Measurements from ENCODE around the gene TMEM263.
"Not testable (repeated sequence)": the region's sequence is repeated elsewhere in the genome, so short reads cannot be mapped to it uniquely, and the experiment has no call there.

TMEM263 gene

GRCh38 chr12:106955377-106956047, at the start of gene TMEM263:
Gene TMEM263 (plus strand): TSS chr12:106955907. CDS start chr12:106967117, 11,210 bp downstream.
- peak; percentile 95 for DNase-seq
- TF ChIP-seq GATA1 (IDR thresholded peaks at IDR 0.05; ENCODE audit: low read depth, low read length) (no peak), POLR2A (IDR thresholded peaks at IDR 0.05; ENCODE audit: low read length) (peak; percentile 51)

GRCh38 chr12:106906715-106907114, 49.0 kb upstream of the TMEM263 start:
- TF ChIP-seq POLR2A (IDR thresholded peaks at IDR 0.05; ENCODE audit: low read length) = no peak
- TF ChIP-seq GATA1 (IDR thresholded peaks at IDR 0.05; ENCODE audit: low read depth, low read length) = no peak
- DNase-seq = no peak

- no peak for DNase-seq
- TF ChIP-seq POLR2A (IDR thresholded peaks at IDR 0.05; ENCODE audit: low read length) = no peak
- TF ChIP-seq GATA1 (IDR thresholded peaks at IDR 0.05; ENCODE audit: low read depth, low read length) = no peak
Measured at GRCh38 chr12:106907411-106907810, 48.3 kb upstream of the TMEM263 start.

- DNase-seq = no peak
Measured at GRCh38 chr12:106907846-106908245, 47.9 kb upstream of the TMEM263 start.

DNA sequence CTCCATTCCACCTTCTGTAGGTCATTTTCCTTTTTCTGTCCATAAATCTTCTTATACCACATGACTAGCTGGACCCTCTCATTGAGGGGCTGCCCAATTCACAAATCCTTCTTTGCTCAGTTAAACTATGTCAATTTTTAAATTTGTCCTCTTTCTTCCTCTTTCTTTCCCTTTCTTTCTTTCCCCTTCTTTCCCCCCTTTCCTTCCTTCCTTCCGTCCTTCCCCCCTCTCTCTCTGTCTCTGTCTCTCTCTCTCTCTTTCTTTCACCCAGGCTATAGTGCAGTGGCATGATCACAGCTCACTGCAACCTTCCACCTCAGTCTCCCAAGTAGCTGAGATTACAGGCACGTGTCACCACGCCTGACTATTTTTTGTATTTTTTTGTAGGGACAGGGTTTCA, 47.1 kb upstream of the TMEM263 start:
- no peak for DNase-seq

More at GRCh38 chr12:106907846-106908245, 47.9 kb upstream of the TMEM263 start:
- TF ChIP-seq POLR2A (IDR thresholded peaks at IDR 0.05; ENCODE audit: low read length) (no peak), GATA1 (IDR thresholded peaks at IDR 0.05; ENCODE audit: low read depth, low read length) (no peak)

DNA sequence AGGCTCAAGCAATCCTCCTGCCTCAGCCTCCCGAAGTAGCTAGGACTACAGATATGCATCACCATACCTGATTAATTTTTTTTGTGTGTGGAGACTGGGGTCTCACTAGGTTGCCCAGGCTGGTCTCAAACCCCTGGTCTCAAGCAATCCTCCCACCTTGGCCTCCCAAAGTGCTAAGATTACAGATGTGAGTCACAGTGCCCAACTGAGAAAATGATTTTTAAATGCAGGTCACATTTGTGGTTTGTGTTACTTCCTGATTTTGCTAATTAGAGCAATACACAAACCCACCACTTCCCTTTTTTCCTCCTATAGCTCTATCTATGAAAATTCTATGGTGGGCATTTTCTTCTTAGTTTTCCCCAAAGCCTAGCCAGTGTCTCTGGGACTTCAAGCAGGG, 45.5 kb upstream of the TMEM263 start:
- TF ChIP-seq GATA1 (IDR thresholded peaks at IDR 0.05; ENCODE audit: low read depth, low read length) = no peak
- no peak for DNase-seq

More for the DNA sequence above, 47.1 kb upstream of the TMEM263 start:
- TF ChIP-seq GATA1 (IDR thresholded peaks at IDR 0.05; ENCODE audit: low read depth, low read length) (no peak), POLR2A (IDR thresholded peaks at IDR 0.05; ENCODE audit: low read length) (no peak)

GRCh38 chr12:106911581-106911980, 44.1 kb upstream of the TMEM263 start:
- TF ChIP-seq GATA1 (IDR thresholded peaks at IDR 0.05; ENCODE audit: low read depth, low read length) = no peak
- TF ChIP-seq POLR2A (IDR thresholded peaks at IDR 0.05; ENCODE audit: low read length) = no peak
- no peak for DNase-seq

- TF ChIP-seq POLR2A (IDR thresholded peaks at IDR 0.05; ENCODE audit: low read length) (no peak), GATA1 (IDR thresholded peaks at IDR 0.05; ENCODE audit: low read depth, low read length) (no peak)
- no peak for DNase-seq
Measured at GRCh38 chr12:106913456-106913855, 42.3 kb upstream of the TMEM263 start.

DNA sequence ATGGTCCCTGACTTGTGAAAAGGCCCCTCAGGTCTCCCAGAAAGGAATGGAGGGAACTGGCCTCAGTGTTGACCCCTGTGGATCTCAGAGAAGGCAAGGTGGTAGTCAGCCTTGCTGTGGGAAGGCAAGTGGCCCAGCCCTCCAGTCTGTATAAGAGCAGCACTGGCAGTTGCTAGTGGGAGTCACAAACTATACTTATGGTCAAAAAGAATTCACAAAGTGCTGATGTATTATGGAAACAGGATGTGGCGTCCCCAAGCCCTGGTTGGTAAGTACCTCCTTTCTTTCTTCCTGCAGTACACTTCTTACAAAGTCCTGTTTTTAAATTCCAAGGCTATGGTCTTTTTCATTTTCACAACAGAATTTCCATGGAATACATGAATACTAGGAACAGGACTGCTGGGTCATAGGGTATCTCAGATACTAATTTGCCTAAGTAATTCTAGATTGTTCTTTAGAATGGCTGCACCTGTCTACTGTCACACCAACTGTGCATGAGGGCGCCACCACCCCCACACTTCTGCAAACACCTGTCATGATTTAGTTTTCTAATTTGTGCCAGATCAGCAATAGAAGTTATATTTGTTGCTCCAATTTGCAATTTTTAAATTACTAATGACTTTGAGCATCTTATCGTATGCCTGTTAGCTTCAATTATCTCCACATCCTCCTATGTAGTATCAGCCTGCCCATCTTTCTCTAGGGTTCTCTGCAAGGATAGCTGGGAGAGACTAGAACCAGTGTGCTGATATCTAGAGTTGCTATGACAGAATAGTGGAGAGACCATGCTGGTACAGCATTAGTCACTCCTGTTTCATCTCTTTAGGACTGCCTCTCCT, 40.7 kb upstream of the TMEM263 start:
- TF ChIP-seq POLR2A (IDR thresholded peaks at IDR 0.05; ENCODE audit: low read length) (no peak), GATA1 (IDR thresholded peaks at IDR 0.05; ENCODE audit: low read depth, low read length) (no peak)
- DNase-seq = no peak

DNA sequence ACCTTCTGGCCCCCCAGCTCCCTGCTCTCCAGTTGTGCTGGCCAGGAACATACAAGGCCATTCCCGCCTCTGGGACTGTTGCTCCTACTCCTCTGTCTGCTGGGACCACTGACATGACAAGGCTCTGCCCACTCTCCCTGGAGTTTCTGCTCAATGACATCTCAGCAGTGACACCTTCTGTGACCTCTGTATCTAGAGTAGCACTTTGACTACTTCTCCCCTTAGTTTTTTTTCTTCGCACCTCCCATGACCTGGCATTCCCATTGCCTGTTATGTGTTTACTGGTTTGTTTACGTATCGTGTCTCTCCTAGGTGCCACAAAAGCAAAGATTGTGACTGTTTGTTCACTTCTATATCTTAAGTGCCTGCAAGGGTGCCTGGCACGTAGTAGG, 40.1 kb upstream of the TMEM263 start:
- no peak for DNase-seq
- no peak for TF ChIP-seq POLR2A (IDR thresholded peaks at IDR 0.05; ENCODE audit: low read length)

- DNase-seq = peak in 1 of 2 experiments; percentile 32
- no peak for TF ChIP-seq POLR2A (IDR thresholded peaks at IDR 0.05; ENCODE audit: low read length)
- TF ChIP-seq GATA1 (IDR thresholded peaks at IDR 0.05; ENCODE audit: low read depth, low read length) = no peak
Measured at GRCh38 chr12:106917503-106917902, 38.2 kb upstream of the TMEM263 start.

GRCh38 chr12:106918746-106919145, 37.0 kb upstream of the TMEM263 start:
- TF ChIP-seq POLR2A (IDR thresholded peaks at IDR 0.05; ENCODE audit: low read length) (no peak), GATA1 (IDR thresholded peaks at IDR 0.05; ENCODE audit: low read depth, low read length) (no peak)
- DNase-seq = peak in 1 of 2 experiments; percentile 12

DNA sequence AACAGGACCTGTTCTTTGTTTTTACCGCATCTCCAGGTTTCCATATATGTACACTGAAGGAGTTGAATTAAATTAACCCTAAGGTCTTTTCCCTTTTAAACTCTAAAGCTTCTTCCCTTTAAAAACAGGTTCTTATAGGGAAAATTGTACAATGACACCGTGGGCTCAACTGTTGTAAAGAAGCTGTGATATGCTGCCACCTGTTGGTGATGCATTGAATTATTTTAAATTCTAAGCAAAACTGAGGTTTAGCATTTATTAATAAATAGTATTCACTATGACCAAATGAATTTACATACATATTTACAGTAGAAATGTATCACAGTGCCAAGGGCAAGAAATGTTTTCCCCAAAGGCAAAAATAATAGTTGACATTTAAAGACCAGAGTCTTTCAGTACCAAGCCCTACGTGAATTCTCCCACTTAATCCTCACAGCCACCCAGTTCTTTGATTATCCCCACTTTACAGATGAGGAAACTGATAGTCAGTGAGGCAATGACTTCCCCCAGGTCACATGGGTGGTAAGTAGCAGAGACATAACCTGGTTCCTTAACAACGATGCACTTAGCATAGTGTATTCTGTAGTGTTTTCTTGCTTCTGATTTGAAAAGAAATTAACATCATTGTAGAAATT, 35.7 kb upstream of the TMEM263 start:
- DNase-seq = peak; percentile 52 to 75
- TF ChIP-seq GATA1 (IDR thresholded peaks at IDR 0.05; ENCODE audit: low read depth, low read length) = no peak
- no peak for TF ChIP-seq POLR2A (IDR thresholded peaks at IDR 0.05; ENCODE audit: low read length)

- DNase-seq = not testable (repeated sequence)
Measured at GRCh38 chr12:106921976-106922375, 33.7 kb upstream of the TMEM263 start.

DNA sequence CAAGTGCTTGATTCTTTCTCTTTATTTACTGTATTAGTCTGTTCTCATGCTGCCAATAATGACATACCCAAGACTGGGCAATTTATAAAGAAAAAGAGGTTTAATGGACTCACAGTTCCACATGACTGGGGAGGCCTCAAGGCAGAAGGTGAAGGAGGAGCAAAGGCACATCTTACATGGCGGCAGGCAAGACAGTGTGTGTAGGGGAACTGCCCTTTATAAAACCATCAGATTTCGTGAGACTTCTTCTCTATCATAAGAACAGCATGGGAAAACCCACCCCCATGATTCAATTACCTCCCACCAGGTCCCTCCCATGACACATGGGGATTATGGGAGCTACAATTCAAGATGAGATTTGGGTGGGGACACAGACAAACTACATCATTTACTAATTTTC, 32.1 kb upstream of the TMEM263 start:
- not testable (repeated sequence) for DNase-seq

All from erythroblast (primary cell).